Aorta (tissue), 5 donors: ENCODE results near the gene SLC6A20. TPM values are rescaled to one million over a fixed set of nuclear protein-coding genes. Genes with fewer than 3 reads are reported as not detected.

ENCODE experiments used
- ATAC-seq: fragments of 200-7000 bp; cut with Tn5 transposase; one replicate; pipeline ENCODE4 v1.9.1; 2022; ENCODE audit warnings: moderate library complexity; ENCODE audit not compliant: low FRiP score
- DNase-seq, 2 donors: peaks; one replicate each; pipeline ENCODE4 v3.0.0-alpha.2; 2020
- H3K27ac ChIP-seq, 2 donors: one replicate each; pipeline ENCODE4 v1.5.1; 2013; ENCODE audit warnings: low read length in 2 of 2, mild to moderate bottlenecking in 2 of 2, moderate library complexity in 2 of 2, control low read depth in 1 of 2, inconsistent platforms in 1 of 2, low read depth in 1 of 2
- H3K27me3 ChIP-seq, 2 donors: one replicate each; pipeline ENCODE4 v1.6.1; 2013; ENCODE audit warnings: control low read depth in 1 of 2, low read length in 1 of 2, mild to moderate bottlenecking in 1 of 2, moderate library complexity in 1 of 2; ENCODE audit not compliant: insufficient read depth in 2 of 2, control insufficient read depth in 1 of 2
- H3K36me3 ChIP-seq, 2 donors: one replicate each; pipeline ENCODE4 v1.6.1; 2013; ENCODE audit warnings: control low read depth in 1 of 2, low read length in 1 of 2, mild to moderate bottlenecking in 1 of 2; ENCODE audit not compliant: insufficient read depth in 2 of 2, control insufficient read depth in 1 of 2
- H3K4me1 ChIP-seq, 2 donors: one replicate each; pipeline ENCODE4 v1.6.1; 2013; ENCODE audit warnings: low read length in 2 of 2, control low read depth in 1 of 2, mild to moderate bottlenecking in 1 of 2, moderate library complexity in 1 of 2; ENCODE audit not compliant: insufficient read depth in 2 of 2, control insufficient read depth in 1 of 2
- H3K4me3 ChIP-seq, 2 donors: one replicate each; pipeline ENCODE4 v1.5.1; 2013; ENCODE audit warnings: low read length in 2 of 2, control low read depth in 1 of 2, mild to moderate bottlenecking in 1 of 2
- H3K9me3 ChIP-seq: one replicate; pipeline ENCODE4 v1.6.1; 2013; ENCODE audit warnings: mild to moderate bottlenecking, low read length; ENCODE audit not compliant: control insufficient read depth
- WGBS, 2 donors: extraction: QIAGEN DNeasy Blood & Tissue Kit; methylation state at CpG; one replicate each; pipeline ENCODE4 v1.1.7; 2013; 5-methylcytosine and 5-hydroxymethylcytosine counted together
- intact Hi-C, 2 donors: fragments of 100-400 bp; cut with DNase I; formaldehyde crosslinking; loops; one replicate each; pipeline versions ENCODE4 v1.14.2 to v1.15.0; 2022
- long read RNA-seq, 2 donors: library from polyadenylated mRNA; unstranded; transcript quantifications; one replicate each; pipeline ENCODE4 v2.0.0, GENCODE V29; 2020 to 2021
- polyA plus RNA-seq, 2 donors: library from polyadenylated mRNA; stranded (reverse); fragments of 200-250 nt; gene quantifications; one replicate each; pipeline ENCODE4 v1.2.3, GENCODE V29; 2013
- total RNA-seq, 2 donors: library from RNA; stranded (reverse); fragmentation: NEBNext Ultra II Directional; extraction: Animal tissue kit (Norgen Biotek cat#: 25700); gene quantifications; one replicate each; pipeline ENCODE4 v1.2.1, GENCODE V29; 2021
- donor health status: healthy with polysubstance abuse.
- donor health status: Bipolar disorder and iron deficiency.
- donor health status: DM: no; HTN: no; CAD: no.
- donor health status: DM: no; HTN: no; CAD: no.
- donor health status: DM: yes; HTN: yes; CAD: no.

Gene SLC6A20
- total RNA-seq (under 1 TPM; 0.10 to 0.15 TPM), polyA plus RNA-seq (1 to 10 TPM in 1 of 2 donors, not detected in 1; 1.0 TPM)
- long read RNA-seq, donor 1: 0 reads
- long read RNA-seq, donor 2: 0 reads

GRCh38 chr3:45795882-45796765 is at the start of gene SLC6A20:
Gene SLC6A20 (minus strand): TSS chr3:45796536. CDS start chr3:45796419, 117 bp downstream.
- H3K27me3 ChIP-seq: no peaks in the 10 kb centered on the region
- H3K4me1 ChIP-seq: no peaks in the 10 kb centered on the region
- H3K4me3 ChIP-seq: peak within 1 kb of the TSS in 1 of 2 donors; percentile 18
- WGBS, 2 donors: 2 to 3% methylated on average over 74 to 91 of the region's 91 CpGs
- ATAC-seq (no peak), DNase-seq (no peak)
- H3K9me3 ChIP-seq: no peaks in the 10 kb centered on the region
- H3K36me3 ChIP-seq: no peaks in the 10 kb centered on the region
- H3K27ac ChIP-seq: no peak within 1 kb of the TSS
- intact Hi-C loops: no loop called here

GRCh38 chr3:45844616-45845015 is 48.3 kb upstream of the SLC6A20 start:
- H3K4me3 ChIP-seq: no peak overlapping the region
- ATAC-seq (no peak), DNase-seq (no peak)
- 92 to 96% methylated on average over 1 of the region's 1 CpG for WGBS, 2 donors
- no peaks in the 10 kb centered on the region for H3K4me1 ChIP-seq
- no peaks in the 10 kb centered on the region for H3K9me3 ChIP-seq
- H3K27me3 ChIP-seq: peaks cover 0 to 2% of the 10 kb centered on the region in 2 donors
- no peak overlapping the region for H3K27ac ChIP-seq
- no peaks in the 10 kb centered on the region for H3K36me3 ChIP-seq
- intact Hi-C loops: no loop called here

- no peak for DNase-seq
- 78 to 82% methylated on average over 9 of the region's 9 CpGs for WGBS, 2 donors
- Histone ChIP-seq H3K9me3 (no peaks in the 10 kb centered on the region), H3K4me3 (no peak overlapping the region), H3K4me1 (no peaks in the 10 kb centered on the region), H3K27me3 (no peaks in the 10 kb centered on the region), H3K27ac (no peak overlapping the region), H3K36me3 (no peaks in the 10 kb centered on the region)
- ATAC-seq: no peak
- intact Hi-C loops: loop anchor here in 1 of 2 donors (2.0 kb wide), 1 partner anchor 236 kb away; no protein-coding TSS in a partner anchor
Measured at GRCh38 chr3:45842851-45843625, 46.7 kb upstream of the SLC6A20 start.

DNA sequence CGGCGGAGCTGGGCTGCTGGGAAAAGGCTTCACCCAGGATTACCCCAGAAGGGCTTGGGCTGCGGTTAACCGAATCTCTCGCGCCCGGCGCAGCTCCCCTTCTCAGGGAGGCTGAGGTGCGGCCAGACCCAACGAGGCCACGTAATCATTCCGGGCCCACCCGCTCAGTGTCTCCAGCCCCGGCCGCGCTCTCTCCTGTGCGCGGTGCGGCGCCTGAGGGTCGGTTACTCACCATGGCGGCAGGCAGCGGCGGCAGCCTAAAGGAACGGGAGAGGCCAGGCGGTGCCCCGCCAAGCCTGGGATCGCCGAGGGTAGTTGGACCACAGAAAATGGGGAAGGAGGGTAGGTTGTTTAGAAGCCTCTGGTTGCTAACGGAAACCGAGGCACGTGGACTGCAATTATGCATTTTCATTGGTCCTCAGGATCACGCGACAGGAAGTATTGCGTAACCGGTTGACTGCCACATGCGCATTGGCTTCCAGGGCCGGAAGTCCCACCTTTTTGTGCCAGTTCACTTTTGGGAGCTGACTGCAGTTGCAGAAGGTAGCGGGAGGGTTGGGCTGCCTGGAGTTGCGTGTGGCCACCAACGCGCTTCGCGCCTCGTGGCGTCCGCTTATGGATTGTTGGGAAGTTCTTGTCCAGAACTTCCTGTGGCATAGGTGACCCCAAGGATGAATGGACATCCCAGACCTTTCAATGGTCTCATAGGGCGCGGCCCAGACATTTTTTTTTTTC is 45.6 kb upstream of the SLC6A20 start, which contains the start of gene LZTFL1:
LZTFL1 (minus strand) TSS at position 363 of the 735 bp plus-strand sequence; CDS start at position 235, 128 bp downstream.
- DNase-seq (peak; percentile 93 to 96), ATAC-seq (peak; percentile 96)
- intact Hi-C loops: loop anchor here in 1 of 2 donors (2.0 kb wide), 1 partner anchor 237 kb away; no protein-coding TSS in a partner anchor
- Histone ChIP-seq H3K36me3 (peaks cover 0 to 4% of the 10 kb centered on the region in 2 donors), H3K27ac (no peak within 1 kb of the TSS), H3K9me3 (no peaks in the 10 kb centered on the region), H3K4me3 (peak within 1 kb of the TSS; percentile 42 to 75), H3K4me1 (no peaks in the 10 kb centered on the region), H3K27me3 (no peaks in the 10 kb centered on the region)
- 3% methylated on average over 49 of the region's 49 CpGs for WGBS, 2 donors

DNA sequence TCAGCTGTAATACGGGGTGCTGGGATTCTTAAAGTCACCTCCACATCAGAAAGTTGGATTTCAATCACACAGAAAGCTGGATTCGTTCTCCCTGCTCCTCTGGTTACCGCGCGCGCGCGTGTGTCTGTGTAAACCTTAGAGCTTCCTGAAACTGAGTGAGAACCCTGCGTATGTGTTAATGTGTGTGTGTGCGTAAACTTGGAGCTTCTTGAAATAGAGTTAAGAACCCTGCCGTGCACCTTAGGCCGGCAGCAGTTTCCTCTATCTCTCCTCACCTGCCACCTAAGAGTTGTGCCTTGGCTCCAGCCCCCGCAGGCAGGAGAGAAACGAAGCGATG is 45.1 kb upstream of the SLC6A20 start:
- Histone ChIP-seq H3K4me3 (peak overlapping the region; percentile 42 to 75), H3K36me3 (peaks cover 2 to 4% of the 10 kb centered on the region in 2 donors), H3K9me3 (no peaks in the 10 kb centered on the region), H3K4me1 (no peaks in the 10 kb centered on the region), H3K27ac (no peak overlapping the region), H3K27me3 (no peaks in the 10 kb centered on the region)
- intact Hi-C loops: no loop called here
- peak; percentile 33 for ATAC-seq
- peak in 1 of 2 donors; percentile 72 for DNase-seq
- 1% methylated on average over 14 to 15 of the region's 15 CpGs for WGBS, 2 donors

- 91 to 98% methylated on average over 1 of the region's 1 CpG for WGBS, 2 donors
- H3K36me3 ChIP-seq: peaks cover 4 to 8% of the 10 kb centered on the region in 2 donors
- H3K4me3 ChIP-seq: no peak overlapping the region
- ATAC-seq: no peak
- H3K27me3 ChIP-seq: no peaks in the 10 kb centered on the region
- no peak for DNase-seq
- H3K4me1 ChIP-seq: no peaks in the 10 kb centered on the region
- intact Hi-C loops: no loop called here
- H3K27ac ChIP-seq: no peak overlapping the region
- no peaks in the 10 kb centered on the region for H3K9me3 ChIP-seq
Measured at GRCh38 chr3:45838466-45838865, 42.1 kb upstream of the SLC6A20 start.

DNA sequence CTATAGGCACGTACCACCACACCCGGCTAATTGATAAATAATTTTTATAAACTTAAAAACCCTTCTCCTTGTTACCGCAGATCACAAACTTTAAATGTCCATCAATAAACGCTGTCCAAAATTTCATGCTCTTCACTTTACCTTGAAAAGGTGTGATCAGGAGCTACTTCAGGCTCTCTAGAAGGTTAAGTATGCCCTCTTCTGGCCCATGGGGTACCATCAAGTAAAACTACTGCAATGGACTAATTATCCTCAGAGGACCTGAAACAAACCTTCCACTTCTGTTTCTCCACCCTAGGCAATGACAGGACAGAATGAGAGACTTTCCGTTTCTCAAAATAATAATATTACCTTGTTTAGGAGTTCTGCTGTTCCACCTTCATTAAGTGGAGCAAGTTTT is 36.4 kb upstream of the SLC6A20 start:
- 93 to 95% methylated on average over 5 of the region's 5 CpGs for WGBS, 2 donors
- Histone ChIP-seq H3K9me3 (no peaks in the 10 kb centered on the region), H3K4me1 (no peaks in the 10 kb centered on the region), H3K4me3 (no peak overlapping the region), H3K27me3 (no peaks in the 10 kb centered on the region), H3K27ac (no peak overlapping the region), H3K36me3 (peaks cover under 1 to 12% of the 10 kb centered on the region in 2 donors)
- DNase-seq (no peak), ATAC-seq (no peak)
- intact Hi-C loops: no loop called here

- H3K9me3 ChIP-seq: no peaks in the 10 kb centered on the region
- no peak overlapping the region for H3K4me3 ChIP-seq
- no peak overlapping the region for H3K27ac ChIP-seq
- intact Hi-C loops: no loop called here
- no peak for ATAC-seq
- H3K27me3 ChIP-seq: no peaks in the 10 kb centered on the region
- peaks cover 8 to 10% of the 10 kb centered on the region in 2 donors for H3K36me3 ChIP-seq
- WGBS, 2 donors: 86 to 94% methylated on average over 5 of the region's 5 CpGs
- no peak for DNase-seq
- no peaks in the 10 kb centered on the region for H3K4me1 ChIP-seq
Measured at GRCh38 chr3:45830121-45830520, 33.8 kb upstream of the SLC6A20 start.
